ENCODE results near the gene RYR3.
"Not testable (repeated sequence)": the region's sequence is repeated elsewhere in the genome, so short reads cannot be mapped to it uniquely, and the experiment has no call there.

Gene RYR3

DNA sequence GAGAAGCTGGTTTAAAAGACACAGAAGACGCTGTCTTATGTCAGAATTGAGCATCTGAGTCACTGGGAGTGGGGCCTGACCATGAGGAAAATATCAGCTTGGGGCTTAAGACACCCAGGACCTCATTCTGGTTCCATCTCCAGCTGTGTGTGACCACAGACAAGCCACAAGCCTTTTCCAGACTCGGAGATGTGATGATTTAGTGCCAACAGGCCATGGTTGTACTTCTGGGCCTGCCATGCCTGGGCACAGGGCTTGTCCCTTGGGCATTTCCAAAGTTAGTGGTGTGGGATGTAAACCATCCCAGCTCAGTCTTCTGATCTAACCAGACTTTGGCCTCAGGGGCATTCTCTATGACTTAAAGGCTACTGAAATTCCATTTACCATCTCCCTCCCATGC is 269.8 kb downstream of the RYR3 start:
- no peak for DNase-seq (ENCODE audit: low read depth in 2 of 2)

DNA sequence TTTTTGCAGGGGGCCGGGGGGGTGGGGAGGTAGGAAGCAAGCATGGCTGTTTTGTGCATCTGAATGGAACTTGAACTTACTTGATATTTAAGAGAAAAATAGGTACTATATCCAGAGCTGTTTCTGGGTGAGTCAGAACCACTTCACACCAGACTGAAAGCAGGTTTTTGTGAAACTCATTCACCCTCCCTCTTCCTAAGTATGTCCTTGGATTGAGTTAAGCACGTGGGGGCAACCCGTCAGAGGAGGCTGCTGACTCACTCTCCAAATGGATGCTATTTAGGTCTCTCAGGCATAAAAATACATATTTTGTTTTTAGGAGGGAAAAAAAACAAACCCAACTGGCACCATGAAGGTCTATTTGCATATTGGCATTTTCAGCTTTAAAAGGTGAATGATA is 270.3 kb downstream of the RYR3 start:
- no peak for DNase-seq (ENCODE audit: low read depth in 2 of 2)

DNA sequence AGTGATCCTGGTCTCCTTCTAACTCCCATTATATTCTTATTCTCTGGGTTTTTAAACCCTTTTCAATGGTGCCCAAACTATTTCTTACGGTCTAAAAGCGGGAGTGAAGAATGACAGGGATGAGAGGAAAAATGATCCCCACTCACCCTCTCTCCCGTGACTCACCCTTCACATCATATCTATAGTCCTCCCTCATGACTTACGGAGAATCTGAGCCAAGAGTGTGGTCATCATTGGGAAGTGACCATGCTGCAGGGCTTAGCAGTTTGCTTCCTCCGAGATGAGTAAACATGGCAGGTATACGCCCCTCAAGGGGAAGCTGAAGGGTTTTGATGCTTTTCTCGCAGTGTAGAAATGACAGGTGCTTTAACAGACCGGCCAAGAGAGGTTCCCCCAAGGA is 274.0 kb downstream of the RYR3 start:
- DNase-seq (ENCODE audit: low read depth in 2 of 2): no peak

DNA sequence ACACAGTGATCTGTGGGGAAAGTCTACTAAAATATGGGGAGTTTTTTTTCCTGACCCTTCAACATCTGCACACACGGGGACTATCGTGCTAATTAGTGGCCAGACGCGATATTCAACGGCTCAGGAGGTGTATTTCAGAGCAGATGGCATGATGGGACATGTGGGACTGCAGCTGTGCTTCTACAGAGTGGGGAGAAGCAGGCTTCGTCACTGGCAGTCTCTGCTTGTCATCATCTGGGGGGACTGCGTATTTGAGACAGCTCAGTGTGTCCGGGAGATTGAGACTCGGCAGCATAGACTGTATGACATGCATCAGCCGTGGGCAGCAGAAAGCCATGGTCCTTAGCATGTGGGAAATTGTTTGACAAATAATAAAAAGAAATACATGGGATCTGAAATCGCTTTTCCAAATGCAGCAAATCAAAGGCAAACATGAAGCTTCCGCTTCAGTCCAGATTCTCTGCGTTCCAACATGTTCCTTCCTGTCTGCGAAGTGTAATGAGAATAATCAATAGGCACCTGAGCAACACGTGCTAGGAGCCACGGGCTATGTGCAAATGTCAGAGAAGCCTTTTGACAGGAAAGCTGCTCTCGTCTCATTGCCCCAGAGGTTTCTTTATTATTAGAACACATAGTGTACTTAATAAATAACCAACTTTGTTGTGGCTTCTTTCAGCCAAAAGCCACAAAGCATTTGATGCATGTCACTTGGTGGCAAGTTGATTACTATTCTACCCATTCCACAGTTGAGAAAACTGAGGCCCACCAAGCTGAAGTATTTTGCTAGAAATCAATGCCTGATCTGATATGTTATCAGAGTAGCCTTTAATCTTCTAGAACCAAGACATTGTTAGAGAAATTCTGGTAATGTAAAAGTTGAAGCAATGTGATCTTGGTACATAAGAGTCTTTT is 276.3 kb downstream of the RYR3 start:
- no peak for DNase-seq (ENCODE audit: low read depth in 2 of 2)

DNA sequence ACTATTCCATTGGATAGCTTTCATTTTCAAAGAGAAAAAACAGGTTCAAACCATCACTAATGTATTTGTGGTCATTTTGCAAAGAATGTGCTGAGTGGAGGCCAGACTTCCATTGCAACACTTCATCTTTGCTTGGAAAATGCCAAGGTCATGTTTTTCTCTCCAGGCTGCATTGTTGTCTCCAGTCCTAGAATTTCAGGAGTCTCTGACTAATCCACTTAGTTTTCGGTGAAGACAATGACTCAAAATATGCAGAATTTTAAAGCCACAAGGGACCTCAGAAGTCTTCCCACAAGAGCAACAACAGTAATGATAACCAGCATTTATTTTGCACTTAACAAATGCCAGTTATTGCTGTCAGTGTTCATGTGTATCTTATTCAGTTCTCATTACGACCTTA is 277.0 kb downstream of the RYR3 start:
- DNase-seq (ENCODE audit: low read depth in 2 of 2): no peak

DNA sequence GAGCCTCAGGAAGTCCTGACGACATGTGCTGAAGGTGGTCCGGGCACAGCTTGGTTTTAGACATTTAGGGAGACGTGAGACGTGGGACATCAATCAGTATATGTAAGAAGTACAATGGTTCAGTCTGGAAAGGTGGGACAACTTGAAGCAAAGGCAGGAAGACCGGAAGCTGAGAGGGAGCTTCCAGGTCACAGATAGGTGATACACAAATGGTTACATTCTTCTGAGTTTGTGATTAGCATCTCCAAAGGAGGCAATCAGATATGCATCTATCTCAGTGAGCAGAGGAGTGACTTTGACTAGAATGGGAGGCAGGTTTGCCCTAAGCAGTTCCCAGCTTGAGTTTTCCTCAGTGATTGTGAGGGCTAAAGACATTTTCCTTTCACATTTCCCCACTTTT is 282.1 kb downstream of the RYR3 start:
- no peak for DNase-seq (ENCODE audit: low read depth in 2 of 2)

DNA sequence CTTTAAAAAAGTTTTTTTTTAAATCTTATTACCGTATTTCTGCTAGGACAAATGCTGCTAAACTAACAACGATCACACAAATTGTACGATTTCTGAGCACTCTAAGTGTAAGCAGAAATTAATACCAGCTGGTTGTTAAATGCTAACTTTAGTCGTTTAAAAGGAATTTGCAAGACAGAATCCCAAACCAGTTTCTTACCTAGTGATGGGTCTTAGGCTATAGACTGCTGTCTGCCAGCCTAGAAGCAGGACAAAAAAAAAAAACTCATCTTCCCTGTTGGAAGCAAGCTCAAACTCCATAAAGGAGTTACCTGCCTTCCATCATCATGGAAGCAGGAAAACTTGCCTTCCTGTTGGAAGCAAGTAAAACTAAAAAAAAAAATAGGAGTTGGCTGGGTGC is 287.6 kb downstream of the RYR3 start:
- DNase-seq (ENCODE audit: low read depth in 2 of 2): not testable (repeated sequence)

DNA sequence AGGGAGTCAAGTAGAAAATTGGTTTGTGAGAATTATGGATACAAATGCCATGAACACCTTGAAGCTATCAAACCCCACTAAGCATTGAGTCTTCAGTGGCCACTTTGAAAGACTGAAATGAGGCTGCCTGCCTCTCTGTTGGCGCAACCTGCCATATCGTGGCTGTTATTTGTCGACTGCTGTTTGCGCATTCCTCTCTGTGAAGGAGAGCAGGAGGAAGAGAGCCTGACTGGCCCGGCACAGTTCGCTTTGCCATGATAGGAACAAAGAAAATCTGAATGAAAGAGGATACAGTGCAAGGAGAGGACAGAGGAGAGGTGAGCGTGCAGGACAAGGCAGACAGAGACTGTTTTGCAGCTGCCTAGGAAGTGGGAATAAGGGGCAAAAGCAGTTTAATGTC is 289.4 kb downstream of the RYR3 start:
- DNase-seq (ENCODE audit: low read depth in 2 of 2): no peak

DNA sequence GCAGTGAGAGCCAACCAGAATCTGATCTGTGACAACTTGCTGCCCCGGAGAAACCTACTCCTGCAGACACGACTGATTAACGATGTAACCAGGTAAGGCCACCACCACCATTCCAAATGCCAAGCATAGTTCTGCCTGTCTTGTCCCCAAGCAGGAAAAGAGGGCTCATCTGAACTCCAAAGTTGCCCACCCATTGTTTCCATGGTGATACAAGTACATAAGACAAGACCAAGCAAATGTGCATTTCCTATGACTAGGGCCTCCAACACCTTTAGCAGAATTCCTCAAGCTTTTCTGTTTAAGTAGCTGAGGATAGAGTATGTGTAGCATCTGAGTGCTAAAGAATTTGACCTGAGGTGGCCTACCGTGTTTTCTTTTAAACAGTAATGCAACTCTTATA is 290.7 kb downstream of the RYR3 start:
- no peak for DNase-seq (ENCODE audit: low read depth in 2 of 2)

DNA sequence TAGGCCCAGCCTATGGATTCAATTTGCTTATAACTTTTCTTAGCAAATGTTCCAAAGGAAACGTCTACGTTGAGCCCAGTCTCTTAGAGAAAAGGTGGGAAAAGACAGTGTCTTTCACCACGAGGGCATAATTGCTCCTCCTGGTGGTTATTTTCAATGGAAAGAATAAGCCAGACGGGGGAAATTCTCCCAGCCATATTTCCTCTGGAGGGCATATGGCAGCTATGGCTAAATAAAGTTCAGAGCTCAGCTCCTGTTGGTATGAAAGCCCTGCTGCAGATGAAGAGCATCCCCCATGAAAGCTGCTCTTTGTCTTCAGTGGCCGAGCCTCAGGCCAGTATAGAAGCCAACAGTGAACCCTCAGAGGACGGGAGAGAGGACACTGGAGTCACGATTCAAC is 297.9 kb downstream of the RYR3 start:
- no peak for DNase-seq (ENCODE audit: low read depth in 2 of 2)

DNA sequence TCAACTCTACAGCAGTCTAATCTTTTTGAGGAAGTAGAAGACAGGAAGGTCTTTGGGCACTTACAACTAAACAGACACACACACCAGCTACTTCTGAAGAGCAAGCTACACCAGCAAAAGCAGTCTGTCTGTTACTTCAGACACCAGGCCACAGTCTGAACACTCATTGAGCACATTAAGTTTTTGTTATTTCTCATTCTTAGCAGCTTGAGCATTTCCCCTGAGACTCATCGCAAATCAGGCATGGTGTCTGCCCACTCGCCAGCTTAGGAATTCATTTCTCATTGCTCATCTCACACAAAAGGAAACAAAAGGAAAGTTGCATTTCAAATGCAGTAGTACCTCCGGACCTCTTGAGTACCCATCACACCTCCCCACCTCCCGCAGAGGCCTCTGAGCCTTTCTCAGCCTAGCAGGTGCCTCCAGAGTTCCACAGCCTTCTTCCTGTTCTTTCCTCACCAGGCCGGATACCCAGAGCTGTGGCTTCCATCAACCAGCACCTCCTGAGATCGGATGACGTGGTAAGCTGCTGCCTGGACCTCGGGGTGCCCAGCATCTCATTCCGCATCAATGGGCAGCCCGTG is 302.0 kb downstream of the RYR3 start:
- DNase-seq (ENCODE audit: low read depth in 2 of 2): no peak

DNA sequence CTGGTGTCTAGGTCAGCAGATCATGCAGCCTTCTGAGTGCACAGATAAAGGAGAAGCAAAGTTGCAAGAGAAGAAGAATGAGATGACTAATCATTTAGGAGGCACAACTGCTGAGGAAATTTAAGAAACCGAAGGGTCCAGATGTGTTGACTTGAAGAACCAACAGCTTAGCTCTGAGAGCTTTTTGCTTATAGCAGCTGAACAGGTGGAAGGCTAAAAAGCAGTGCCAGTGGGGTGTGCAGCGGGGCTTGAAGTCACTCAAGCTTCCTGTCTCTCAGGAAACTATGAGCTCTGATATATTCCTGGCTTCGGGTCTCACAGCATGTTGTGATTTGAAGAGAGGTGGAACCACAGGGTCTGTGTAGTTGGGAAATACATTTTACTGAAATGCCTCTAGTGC is 305.7 kb downstream of the RYR3 start:
- DNase-seq (ENCODE audit: low read depth in 2 of 2): no peak

DNA sequence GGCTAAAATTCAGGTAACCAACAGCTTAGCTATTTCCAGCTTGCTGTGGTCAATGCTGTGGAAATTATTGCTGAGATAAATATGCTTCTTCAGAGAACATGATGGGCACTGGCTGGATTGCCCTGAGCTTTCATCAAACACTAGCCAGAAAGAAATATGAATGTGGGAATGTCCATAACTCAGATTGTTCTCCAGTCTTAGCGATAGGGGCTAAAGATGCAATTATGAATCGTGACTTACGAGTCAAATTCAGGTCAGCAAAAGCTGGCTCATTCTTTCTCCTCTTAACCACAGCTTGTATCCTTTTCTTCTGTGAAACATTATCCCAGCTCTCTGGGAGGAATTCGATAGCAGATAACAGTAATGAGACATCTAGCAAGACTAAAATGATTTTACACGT is 307.6 kb downstream of the RYR3 start:
- DNase-seq (ENCODE audit: low read depth in 2 of 2): no peak

DNA sequence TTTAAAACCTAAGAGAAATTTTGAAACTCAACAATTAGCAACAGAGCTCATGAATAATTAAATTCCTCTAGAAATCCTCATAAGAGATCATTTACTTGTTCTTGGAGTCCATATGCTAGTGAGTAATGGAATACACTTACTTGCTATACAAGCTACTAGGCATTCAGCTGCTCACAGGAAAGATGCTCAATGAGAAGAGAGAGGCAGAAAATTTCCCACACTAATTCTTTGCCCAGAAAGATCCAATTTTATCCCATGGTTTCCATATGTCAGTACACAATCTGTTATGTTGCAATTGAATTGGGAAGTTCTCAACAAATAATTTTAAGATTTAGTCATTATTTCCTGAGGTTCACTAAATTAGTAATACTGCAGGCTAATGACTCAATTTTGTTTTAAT is 310.4 kb downstream of the RYR3 start:
- no peak for DNase-seq (ENCODE audit: low read depth in 2 of 2)

DNA sequence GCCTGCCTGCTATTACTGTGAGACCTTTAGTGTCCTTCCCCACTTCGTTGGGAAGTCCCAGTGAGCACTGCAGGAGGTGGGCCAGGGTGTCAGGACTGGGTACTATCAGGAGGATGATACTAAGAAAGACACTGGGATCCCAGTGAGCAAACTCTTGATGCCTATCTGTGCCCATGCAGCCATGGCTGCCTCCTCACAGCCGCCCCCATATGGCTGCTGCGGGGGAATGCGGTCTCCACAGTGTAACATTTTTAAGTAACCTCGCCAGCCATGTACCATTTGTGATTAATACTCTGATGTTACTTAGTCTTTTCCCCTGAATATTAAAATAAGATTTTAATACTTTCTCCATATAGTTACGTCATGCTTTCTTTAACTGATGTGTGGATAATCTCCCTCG is 312.2 kb downstream of the RYR3 start:
- DNase-seq (ENCODE audit: low read depth in 2 of 2): no peak

DNA sequence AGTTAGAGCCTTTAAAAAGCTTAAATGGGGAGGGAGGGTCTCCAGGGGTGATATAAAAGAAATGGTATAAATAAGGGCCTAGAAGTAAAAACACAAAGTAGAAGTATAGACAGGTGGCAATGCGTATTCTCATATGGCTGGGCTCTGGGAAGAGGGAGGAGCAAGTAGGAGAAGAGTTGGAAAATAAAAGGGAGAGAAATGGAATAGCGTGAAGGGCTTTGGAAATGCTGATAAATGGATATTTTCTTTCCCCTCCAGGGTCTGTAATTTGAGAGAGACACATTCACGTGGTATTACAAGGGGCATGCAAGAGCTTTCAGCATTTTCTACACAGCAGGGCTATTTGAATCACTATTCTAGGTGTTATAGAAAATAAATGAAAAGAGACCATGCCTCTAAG is 313.7 kb downstream of the RYR3 start:
- no peak for DNase-seq (ENCODE audit: low read depth in 2 of 2)

DNA sequence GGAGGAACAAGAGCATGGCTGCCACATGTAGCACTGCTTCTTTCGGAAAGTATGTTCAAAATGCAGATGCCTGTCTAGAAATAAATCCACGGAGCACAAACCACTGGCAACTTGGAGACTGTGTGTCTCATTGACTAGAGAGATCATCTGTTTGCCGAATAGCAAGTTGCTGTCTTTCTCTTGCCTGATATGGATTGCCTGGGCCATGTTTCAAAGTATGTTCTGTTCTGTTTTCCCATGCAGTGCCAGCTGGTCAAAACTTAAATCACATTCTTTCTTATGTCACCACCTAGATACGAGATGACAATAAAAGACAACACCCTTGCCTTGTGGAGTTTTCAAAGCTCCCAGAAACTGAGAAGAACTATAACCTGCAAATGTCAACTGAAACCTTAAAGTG is 318.9 kb downstream of the RYR3 start:
- DNase-seq (ENCODE audit: low read depth in 2 of 2): no peak

DNA sequence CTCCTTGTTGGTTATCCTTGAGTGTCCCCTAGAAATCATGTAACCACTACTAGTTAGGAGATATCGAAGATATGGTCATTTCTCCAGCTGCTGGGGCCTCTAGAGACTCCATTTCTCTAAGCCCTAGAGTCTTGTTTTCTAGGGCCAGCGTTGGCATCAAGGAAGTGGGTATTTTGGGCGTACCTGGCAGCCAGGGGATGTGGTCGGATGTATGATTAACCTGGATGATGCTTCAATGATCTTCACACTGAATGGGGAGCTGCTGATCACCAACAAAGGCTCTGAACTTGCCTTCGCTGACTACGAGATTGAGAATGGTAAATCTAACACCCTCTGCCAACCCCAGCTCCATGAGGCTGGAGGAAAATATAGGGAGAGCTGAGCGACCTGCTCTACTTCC is 325.5 kb downstream of the RYR3 start:
- DNase-seq (ENCODE audit: low read depth in 2 of 2): no peak

DNA sequence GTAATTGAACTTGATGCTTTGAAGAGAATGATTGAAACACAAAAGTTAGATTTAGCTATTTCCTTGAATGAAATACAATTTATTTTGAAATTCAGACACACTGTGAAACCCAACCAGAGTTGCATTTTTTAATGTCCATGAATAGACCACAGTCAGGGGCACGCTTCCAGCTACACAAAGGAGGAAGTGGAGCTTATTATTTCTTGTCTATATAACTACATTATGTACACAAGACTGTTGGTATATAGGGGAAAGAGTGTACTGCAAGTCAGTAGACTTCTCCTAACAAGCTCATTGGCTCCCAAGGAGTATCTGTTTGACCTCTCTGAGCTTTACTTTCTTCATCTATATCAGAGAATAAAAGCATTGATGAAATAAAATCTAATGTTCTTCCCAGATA is 326.2 kb downstream of the RYR3 start:
- no peak for DNase-seq (ENCODE audit: low read depth in 2 of 2)

DNA sequence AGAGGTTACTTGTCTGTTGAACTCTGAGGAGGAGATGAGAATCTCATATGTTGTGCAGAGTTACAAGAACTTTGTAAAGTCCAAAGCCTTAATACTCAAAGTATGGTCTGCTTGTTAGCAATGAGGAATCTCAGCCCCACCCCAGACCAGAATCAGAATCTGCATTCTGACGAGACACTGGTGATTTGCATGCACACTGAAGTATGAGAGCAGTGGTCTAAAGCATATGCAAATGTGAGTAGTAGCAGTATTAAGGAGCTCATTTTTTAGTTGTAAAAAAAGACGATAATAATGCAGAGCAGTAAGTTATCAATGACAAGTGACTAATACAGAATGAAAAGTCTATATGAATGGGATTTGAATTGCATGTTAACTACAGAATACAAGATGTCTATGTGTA is 327.7 kb downstream of the RYR3 start:
- DNase-seq (ENCODE audit: low read depth in 2 of 2): no peak

DNA sequence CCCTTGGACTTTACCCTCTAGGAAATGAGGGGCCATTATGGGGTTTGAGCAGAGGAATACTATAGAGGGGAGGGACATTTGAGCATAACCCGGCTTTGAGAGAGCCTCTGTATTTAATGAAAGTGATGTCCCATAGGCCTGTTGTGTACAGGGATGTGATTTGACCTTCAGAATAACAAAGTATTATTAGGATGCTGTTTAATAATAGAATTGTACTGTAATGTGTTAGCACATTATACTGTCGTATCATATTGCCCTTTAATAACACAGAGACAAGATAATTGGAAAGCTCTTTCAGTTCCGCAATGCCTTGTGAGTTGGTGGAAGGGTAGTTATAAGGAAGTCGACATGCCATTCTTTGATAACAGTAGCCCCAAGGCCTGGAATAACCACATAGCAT is 328.3 kb downstream of the RYR3 start:
- no peak for DNase-seq (ENCODE audit: low read depth in 2 of 2)

DNA sequence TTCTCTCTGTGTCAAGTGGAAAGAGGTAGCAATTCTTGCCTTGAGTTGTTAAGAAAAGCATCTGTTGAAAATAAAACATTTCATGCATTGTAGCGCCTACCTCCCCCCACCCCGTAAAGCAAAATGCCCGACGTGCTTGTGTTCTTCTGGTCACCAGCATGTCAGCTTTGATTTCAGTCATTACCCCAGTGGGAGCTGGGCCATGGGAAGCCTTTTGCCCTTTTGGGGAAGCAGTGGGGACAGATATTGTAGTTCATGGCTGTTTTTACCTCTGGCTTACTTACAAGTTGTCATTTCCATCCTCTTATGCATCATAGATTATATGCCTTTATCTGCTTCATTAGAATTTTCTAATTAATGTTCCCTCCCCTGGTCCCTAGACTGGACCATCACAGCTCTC is 328.7 kb downstream of the RYR3 start:
- no peak for DNase-seq (ENCODE audit: low read depth in 2 of 2)

DNA sequence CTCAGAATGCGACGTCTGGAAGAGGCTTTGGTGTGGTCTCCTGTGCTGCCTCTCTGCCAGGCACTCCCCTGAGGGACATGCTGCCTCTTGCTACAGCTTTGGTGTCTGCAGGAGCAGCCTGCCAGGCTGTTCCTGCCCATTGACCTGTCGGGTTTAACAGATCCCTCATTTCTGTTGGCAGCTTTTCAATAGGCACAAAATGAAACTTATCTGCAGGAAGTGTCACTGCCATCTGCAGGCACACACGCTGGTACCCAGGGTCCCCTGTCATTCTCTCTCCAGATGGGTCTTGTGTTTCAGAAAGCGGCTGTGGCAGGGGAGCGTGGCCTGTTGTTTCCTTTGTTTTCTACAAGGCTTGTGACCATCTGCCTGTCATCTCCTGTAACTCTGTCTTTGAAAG is 329.2 kb downstream of the RYR3 start:
- DNase-seq (ENCODE audit: low read depth in 2 of 2): no peak

DNA sequence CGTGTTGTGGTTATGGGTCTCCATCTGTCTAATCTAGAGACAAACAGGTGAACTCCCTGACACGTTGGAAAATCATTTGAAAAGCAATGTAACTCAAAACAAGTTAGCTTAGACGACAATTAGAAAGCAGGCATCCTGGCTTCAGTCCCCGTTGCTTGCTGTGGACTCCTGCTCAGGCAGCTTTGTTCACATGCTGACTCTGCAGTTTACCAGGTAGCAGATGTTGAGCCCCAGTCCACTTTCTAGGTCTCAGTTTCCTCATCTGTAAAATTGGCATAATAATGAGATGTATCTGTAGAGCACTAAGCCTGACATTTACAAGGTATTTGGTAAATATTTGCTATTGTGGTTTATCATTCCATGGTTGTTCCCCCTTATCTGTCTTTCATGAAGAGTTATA is 330.3 kb downstream of the RYR3 start:
- no peak for DNase-seq (ENCODE audit: low read depth in 2 of 2)
